Renal cortical epithelial cell (primary cell): ENCODE results near the gene TCN2. TPM values are rescaled to one million over a fixed set of nuclear protein-coding genes. Genes with fewer than 3 reads are reported as not detected.
"Not testable (repeated sequence)": the region's sequence is repeated elsewhere in the genome, so short reads cannot be mapped to it uniquely, and the experiment has no call there.

ENCODE experiments used
- DNase-seq: peaks from one replicate; pipeline ENCODE4 v3.0.0-alpha.2; 2011; ENCODE audit warnings: low read depth
- total RNA-seq: library from RNA; depleted of rRNA; stranded (reverse); fragments of >200 nt; gene quantifications from 2 replicates; pipeline ENCODE4 v1.2.3, GENCODE V29; 2014

TCN2 gene
- total RNA-seq, 1 donor from 2014 or later: 26.0 TPM

- DNase-seq: no peak
Observed at GRCh38 chr22:30575859-30576258, 31.1 kb upstream of the TCN2 start.

- DNase-seq: no peak
Observed at GRCh38 chr22:30578481-30578880, 28.5 kb upstream of the TCN2 start.

- DNase-seq: no peak
Observed at GRCh38 chr22:30580896-30581295, 26.1 kb upstream of the TCN2 start.

- no peak for DNase-seq
Observed at GRCh38 chr22:30582051-30582450, 24.9 kb upstream of the TCN2 start.

GRCh38 chr22:30582788-30583545, 24.0 kb upstream of the TCN2 start:
- no peak for DNase-seq

- DNase-seq: no peak
Observed at GRCh38 chr22:30584441-30584840, 22.5 kb upstream of the TCN2 start.

GRCh38 chr22:30586414-30586813, 20.6 kb upstream of the TCN2 start:
- no peak for DNase-seq

- no peak for DNase-seq
Observed at GRCh38 chr22:30591191-30591587, 15.8 kb upstream of the TCN2 start.

- DNase-seq: peak; percentile 95
Observed at GRCh38 chr22:30591588-30592359, 15.2 kb upstream of the TCN2 start, which contains the start of gene PES1. PES1 (minus strand) TSS chr22:30591910; CDS start chr22:30591833, 77 bp downstream.

GRCh38 chr22:30592360-30592713, 14.6 kb upstream of the TCN2 start:
- not testable (repeated sequence) for DNase-seq

GRCh38 chr22:30596199-30596598, 10.8 kb upstream of the TCN2 start:
- DNase-seq: no peak

- DNase-seq: no peak
Observed at GRCh38 chr22:30596886-30597285, 10.1 kb upstream of the TCN2 start.

GRCh38 chr22:30598986-30599385, 8.0 kb upstream of the TCN2 start:
- DNase-seq: no peak

- DNase-seq: no peak
Observed at GRCh38 chr22:30600921-30601320, 6.1 kb upstream of the TCN2 start.

GRCh38 chr22:30601464-30601863, 5.5 kb upstream of the TCN2 start:
- no peak for DNase-seq

GRCh38 chr22:30602049-30602448, 4.9 kb upstream of the TCN2 start:
- DNase-seq: peak; percentile 73

- no peak for DNase-seq
Observed at GRCh38 chr22:30603801-30604200, 3.2 kb upstream of the TCN2 start.

GRCh38 chr22:30604723-30605122, 2.3 kb upstream of the TCN2 start:
- no peak for DNase-seq

- peak; percentile 51 for DNase-seq
Observed at GRCh38 chr22:30605449-30606110, 1.4 kb upstream of the TCN2 start.

GRCh38 chr22:30607300-30607930, 441 bp downstream of the TCN2 start:
- DNase-seq: no peak

GRCh38 chr22:30607939-30608338, 965 bp downstream of the TCN2 start:
- no peak for DNase-seq
